Activated CD8-positive, alpha-beta memory T cell treated with anti-CD3 and anti-CD28 coated beads for 48 hours (primary cell): ENCODE data around the gene CCDC142.

ENCODE experiments used
- DNase-seq, 3 experiments: peaks; one replicate each; pipeline ENCODE4 v3.0.0-alpha.2; 2020; ENCODE audit warnings: low read depth in 2 of 3, low spot score in 2 of 3

The CCDC142 gene

GRCh38 chr2:74482801-74483674 is at the start of gene CCDC142, which contains the start of gene TTC31:
Gene CCDC142 (minus strand): TSS chr2:74482998. CDS start chr2:74482837, 161 bp downstream.
Gene TTC31 (plus strand): TSS chr2:74483081. CDS start chr2:74483096, 15 bp downstream.
- DNase-seq = peak; percentile 74 to 83 (median 77)

GRCh38 chr2:74532222-74532621 is 49.4 kb upstream of the CCDC142 start:
- DNase-seq = no peak

- DNase-seq = no peak
Measured at GRCh38 chr2:74531666-74532065, 48.9 kb upstream of the CCDC142 start.

GRCh38 chr2:74530239-74531187 is 47.7 kb upstream of the CCDC142 start:
- no peak for DNase-seq

- peak; percentile 77 to 90 (median 80) for DNase-seq
Measured at GRCh38 chr2:74529357-74530238, 46.8 kb upstream of the CCDC142 start, which contains the start of the genes AUP1 and HTRA2. Gene AUP1 (minus strand): TSS chr2:74529706. CDS start chr2:74529629, 77 bp downstream. Gene HTRA2 (plus strand): TSS chr2:74529933. CDS start chr2:74530007, 74 bp downstream.

- DNase-seq = no peak
Measured at GRCh38 chr2:74528600-74529356, 46.0 kb upstream of the CCDC142 start.

GRCh38 chr2:74527741-74528140 is 44.9 kb upstream of the CCDC142 start:
- no peak for DNase-seq

GRCh38 chr2:74526649-74527230 is 43.9 kb upstream of the CCDC142 start:
- DNase-seq = no peak

- no peak for DNase-seq
Measured at GRCh38 chr2:74525717-74526648, 43.2 kb upstream of the CCDC142 start, which contains the start of gene DQX1. Gene DQX1 (minus strand): TSS chr2:74526231. CDS start chr2:74525729, 502 bp downstream.

GRCh38 chr2:74524955-74525716 is 42.3 kb upstream of the CCDC142 start:
- no peak for DNase-seq

GRCh38 chr2:74524005-74524404 is 41.2 kb upstream of the CCDC142 start:
- no peak for DNase-seq

GRCh38 chr2:74522516-74522915 is 39.7 kb upstream of the CCDC142 start:
- DNase-seq = no peak

- no peak for DNase-seq
Measured at GRCh38 chr2:74516650-74517049, 33.9 kb upstream of the CCDC142 start.

GRCh38 chr2:74515981-74516633 is 33.3 kb upstream of the CCDC142 start:
- DNase-seq = no peak

- no peak for DNase-seq
Measured at GRCh38 chr2:74515271-74515980, 32.6 kb upstream of the CCDC142 start.
